Muscle of back (tissue), 13 donors: Measurements from ENCODE around the gene SLCO4C1. TPM values are rescaled to one million over a fixed set of nuclear protein-coding genes. Genes with fewer than 3 reads are reported as not detected.
"Not testable (repeated sequence)": the region's sequence is repeated elsewhere in the genome, so short reads cannot be mapped to it uniquely, and the experiment has no call there.

Experiments used
- DNase-seq, 3 donors: peaks; one replicate each; pipeline versions ENCODE4 v3.0.0 to v3.0.0-alpha.2; 2013
- long read RNA-seq, 9 donors: transcript quantifications; one replicate each; lab custom pipeline, GENCODE V29; 2026
- polyA plus RNA-seq, 10 donors: library from polyadenylated mRNA; unstranded; fragments of 120-200 nt; gene quantifications; one replicate each; pipeline ENCODE4 v1.2.1, GENCODE V29; 2013; ENCODE audit not compliant: insufficient read length in 10 of 10

SLCO4C1 gene, protein sequence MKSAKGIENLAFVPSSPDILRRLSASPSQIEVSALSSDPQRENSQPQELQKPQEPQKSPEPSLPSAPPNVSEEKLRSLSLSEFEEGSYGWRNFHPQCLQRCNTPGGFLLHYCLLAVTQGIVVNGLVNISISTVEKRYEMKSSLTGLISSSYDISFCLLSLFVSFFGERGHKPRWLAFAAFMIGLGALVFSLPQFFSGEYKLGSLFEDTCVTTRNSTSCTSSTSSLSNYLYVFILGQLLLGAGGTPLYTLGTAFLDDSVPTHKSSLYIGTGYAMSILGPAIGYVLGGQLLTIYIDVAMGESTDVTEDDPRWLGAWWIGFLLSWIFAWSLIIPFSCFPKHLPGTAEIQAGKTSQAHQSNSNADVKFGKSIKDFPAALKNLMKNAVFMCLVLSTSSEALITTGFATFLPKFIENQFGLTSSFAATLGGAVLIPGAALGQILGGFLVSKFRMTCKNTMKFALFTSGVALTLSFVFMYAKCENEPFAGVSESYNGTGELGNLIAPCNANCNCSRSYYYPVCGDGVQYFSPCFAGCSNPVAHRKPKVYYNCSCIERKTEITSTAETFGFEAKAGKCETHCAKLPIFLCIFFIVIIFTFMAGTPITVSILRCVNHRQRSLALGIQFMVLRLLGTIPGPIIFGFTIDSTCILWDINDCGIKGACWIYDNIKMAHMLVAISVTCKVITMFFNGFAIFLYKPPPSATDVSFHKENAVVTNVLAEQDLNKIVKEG
- polyA plus RNA-seq, result 1 to 10 TPM; 1.0 to 3.6 (median 2.3) TPM
- long read RNA-seq, donor 1, result 0 reads
- long read RNA-seq, donor 2, result 0 reads
- long read RNA-seq, donor 3, result 0 reads
- long read RNA-seq, donor 4, full-length matches to known transcripts, result 1 of 1 reads
- long read RNA-seq, donor 4, partial matches to known transcripts, result 0 of 1 reads
- long read RNA-seq, donor 4, other reads (novel, unspliced or antisense), result 0 of 1 reads
- long read RNA-seq, donor 5, result 0 reads
- long read RNA-seq, donor 6, result 0 reads
- long read RNA-seq, donor 7, full-length matches to known transcripts, result 1 of 1 reads
- long read RNA-seq, donor 7, partial matches to known transcripts, result 0 of 1 reads
- long read RNA-seq, donor 7, other reads (novel, unspliced or antisense), result 0 of 1 reads
- long read RNA-seq, donor 8, result 0 reads
- long read RNA-seq, donor 9, result 0 reads

- DNase-seq, result peak; percentile 66 to 92 (median 77)
Observed at GRCh38 chr5:102296178-102296817, at the start of gene SLCO4C1. Gene SLCO4C1, minus strand, starts transcription at chr5:102296284. Its CDS starts 22 bp downstream, at chr5:102296262.

DNA sequence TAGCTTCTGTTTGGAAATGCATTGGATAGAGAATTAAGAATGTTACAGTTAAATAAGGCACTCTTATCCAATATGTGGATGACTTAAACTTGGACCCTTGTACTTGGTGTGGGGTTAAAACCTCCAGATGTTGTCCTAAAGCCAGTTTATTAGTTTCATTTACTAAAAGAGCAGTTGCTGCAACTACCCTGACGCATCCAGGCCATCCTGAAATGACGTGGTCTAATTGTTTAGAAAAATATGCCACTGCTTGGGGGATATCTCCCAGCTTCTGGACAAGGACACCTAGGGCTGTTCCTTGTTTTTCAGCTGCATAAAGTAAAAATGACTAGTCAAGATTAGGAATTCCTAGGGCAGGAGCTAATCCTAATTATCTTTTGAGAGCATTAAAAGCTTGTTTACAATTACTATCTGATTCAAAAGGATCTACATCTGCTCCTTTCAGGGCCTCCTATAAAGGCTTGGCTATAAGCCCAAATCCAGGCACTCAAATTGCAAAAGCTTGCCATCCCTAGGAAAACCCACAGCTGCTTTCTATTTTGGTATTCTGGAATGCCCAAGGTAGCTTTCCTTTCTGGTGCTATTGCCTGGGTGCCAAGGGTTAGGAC lies 45.7 kb upstream of the SLCO4C1 start:
- DNase-seq, result peak; percentile 19 to 49 (median 35)

DNA sequence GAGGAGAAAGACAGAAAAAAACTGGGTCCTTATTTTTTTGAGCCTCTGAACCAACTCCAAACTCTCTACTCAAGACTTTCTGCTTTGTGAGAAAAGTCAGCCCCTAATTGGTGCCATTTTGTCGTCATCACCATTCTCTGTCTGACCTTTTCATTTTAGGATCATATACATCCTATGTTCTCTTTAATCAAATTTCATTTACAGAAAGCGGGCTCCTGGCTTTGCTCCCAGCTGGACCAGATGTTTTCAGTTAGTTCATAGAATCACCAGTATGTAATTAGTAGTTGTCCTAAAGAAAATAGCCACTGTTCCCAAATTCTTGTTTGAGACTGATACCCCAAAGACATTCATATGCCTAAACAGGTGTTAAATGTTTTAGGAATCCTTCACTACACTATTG lies 28.6 kb upstream of the SLCO4C1 start:
- peak in 2 of 3 donors; percentile 14 to 43 for DNase-seq

GRCh38 chr5:102318801-102319200 lies 22.7 kb upstream of the SLCO4C1 start:
- not testable (repeated sequence) for DNase-seq

DNA sequence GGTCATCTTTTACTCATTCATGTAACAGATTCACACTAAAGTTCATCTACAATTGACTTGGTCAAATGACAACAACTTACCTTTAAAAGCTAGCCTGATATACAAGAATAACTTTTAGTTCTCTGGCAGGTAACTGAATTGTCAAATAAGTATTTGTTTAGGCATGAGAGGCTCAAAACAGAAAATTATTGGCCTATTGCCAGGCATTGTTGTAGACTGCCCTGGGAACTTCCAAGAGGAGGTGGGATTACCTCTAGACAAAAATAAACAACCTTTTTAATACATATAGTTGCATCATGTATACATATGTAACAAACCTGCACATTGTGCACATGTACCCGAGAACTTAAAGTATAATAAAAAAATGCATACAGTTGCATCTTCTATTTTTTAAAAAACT lies 18.2 kb upstream of the SLCO4C1 start:
- no peak for DNase-seq

- DNase-seq, result no peak
Observed at GRCh38 chr5:102313912-102314311, 17.8 kb upstream of the SLCO4C1 start.

- peak; percentile 10 to 61 (median 15) for DNase-seq
Observed at GRCh38 chr5:102312586-102313370, 16.7 kb upstream of the SLCO4C1 start.

GRCh38 chr5:102309586-102309985 lies 13.5 kb upstream of the SLCO4C1 start:
- no peak for DNase-seq

GRCh38 chr5:102307232-102307631 lies 11.1 kb upstream of the SLCO4C1 start:
- no peak for DNase-seq

- no peak for DNase-seq
Observed at GRCh38 chr5:102306121-102306520, 10.0 kb upstream of the SLCO4C1 start.

GRCh38 chr5:102295534-102296177 lies 428 bp downstream of the SLCO4C1 start:
- DNase-seq, result peak in 1 of 3 donors; percentile 8

DNA sequence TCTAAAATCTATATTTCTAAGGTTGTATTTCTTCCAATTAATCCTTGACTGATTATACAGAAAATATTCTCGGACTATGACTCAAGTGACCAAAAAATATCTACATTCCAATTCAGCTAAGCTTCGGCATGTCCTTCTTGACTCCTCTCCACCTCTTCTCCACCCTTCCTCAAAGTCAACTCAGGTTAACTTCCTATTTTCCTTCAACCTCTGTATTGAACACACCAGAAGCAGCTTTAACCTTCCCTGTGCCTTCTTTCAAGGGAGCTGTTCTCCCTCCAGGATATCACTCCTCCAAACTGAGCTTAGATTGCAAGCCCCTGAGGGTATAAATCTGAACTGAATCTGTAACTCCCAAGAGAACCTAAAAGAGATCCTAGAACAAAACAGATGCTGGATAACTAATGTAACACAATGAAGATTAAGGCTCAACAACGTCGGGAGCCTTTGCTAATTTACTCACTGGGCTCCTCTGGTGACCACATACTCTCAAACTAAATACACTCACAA lies 1.1 kb downstream of the SLCO4C1 start:
- DNase-seq, result peak in 1 of 3 donors; percentile 8

DNA sequence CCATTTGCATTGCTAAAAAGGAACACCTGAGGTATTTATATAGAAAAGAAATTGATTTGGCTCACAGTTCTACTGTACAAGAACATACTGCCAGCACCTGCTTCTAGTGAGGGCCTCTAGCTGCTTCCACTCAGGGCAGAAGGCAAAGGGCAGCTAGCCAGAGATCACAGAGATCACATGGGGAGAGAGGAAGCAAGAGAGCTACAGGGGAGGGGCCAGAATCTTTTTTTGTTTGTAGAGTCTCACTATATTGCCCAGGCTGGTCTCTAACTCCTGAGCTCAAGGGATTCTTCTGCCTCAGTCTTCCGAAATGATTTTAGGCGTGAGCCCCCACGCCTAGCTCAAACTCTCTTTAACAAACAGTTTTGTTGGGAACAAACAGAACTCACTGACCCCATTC lies 6.1 kb downstream of the SLCO4C1 start:
- DNase-seq, result no peak

DNA sequence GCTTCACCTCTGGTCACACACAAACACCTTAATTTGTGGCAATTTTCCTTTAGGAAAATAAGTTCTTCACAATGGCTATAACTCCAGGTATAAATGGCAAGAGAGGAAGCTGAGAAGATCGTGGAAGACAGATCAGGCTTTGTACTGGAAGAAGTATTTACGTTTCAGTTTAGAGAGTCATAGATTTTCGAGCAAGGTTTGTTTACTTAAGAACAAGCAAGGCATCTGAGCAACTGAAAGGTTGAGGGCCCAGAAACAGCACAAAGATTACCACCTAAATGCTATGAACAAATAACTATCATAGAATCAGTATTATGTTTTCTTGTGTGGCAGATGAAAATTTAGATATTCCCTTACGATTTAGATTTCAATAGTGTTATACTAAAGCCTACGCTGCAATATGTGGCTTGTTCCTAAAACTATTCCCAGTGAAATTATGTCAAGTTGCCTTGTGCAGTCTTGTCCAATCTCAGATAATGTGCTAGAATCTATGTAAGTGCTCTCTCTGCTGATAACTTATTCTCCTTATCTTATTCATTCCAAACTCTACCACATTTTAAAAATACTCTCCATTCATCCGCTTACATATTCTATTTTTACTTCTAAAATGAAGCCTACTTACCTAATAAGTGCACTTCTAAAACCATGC lies 6.7 kb downstream of the SLCO4C1 start:
- DNase-seq, result no peak

- no peak for DNase-seq
Observed at GRCh38 chr5:102288630-102289029, 7.5 kb downstream of the SLCO4C1 start.

DNA sequence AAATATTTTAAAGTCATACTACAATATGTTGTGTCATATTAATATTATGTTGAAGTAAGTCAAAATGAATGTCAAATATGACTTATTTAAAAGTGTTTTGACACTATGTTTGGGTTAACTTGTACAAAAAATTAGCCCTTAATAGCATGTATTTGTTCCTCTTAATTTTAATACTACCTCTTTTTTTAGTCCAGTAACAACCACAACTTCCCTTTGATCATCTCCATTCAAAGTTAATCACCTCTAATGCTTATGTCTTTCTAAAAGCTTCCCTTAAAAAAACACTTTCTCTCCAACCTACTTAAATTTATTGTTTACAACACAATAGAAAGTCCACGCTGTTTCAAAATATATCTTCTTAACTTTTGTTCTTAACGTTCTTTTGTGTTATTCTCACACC lies 9.6 kb downstream of the SLCO4C1 start:
- no peak for DNase-seq

- no peak for DNase-seq
Observed at GRCh38 chr5:102283102-102283797, 12.8 kb downstream of the SLCO4C1 start.

DNA sequence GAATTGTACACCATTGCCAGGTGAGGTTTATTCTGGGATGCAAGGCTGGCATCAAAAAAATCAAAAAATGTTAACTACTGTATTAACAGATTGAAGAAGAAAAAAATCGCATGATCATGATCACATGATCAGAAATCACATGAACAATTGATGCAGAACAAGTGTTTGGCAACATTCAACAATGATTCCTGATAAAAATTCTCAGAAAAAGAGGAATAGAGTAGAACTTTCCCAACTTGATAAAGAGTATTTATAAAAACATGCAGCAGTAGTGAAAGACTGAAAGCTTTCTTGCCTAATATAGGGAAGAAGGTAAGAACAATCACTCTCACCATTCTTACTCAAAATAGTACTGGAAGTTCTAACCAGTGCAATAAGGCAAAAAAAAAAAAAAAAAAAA lies 16.4 kb downstream of the SLCO4C1 start:
- no peak for DNase-seq
